GM23248 (cell line): ENCODE measurements around the gene R3HDM2.

Source experiments
- EZH2 ChIP-seq: fragments of 200-600 bp; sonication (generic); IDR thresholded peaks from 2 replicates; pipeline ENCODE4 v1.6.1; 2018; ENCODE audit warnings: antibody characterized with exemption, mild to moderate bottlenecking; ENCODE audit not compliant: insufficient read depth, poor library complexity, severe bottlenecking
- EZH2phosphoT487 ChIP-seq: fragments of 200-600 bp; sonication (generic); IDR thresholded peaks from 2 replicates; pipeline ENCODE4 v1.6.1; 2018; ENCODE audit warnings: antibody characterized with exemption, moderate library complexity, mild to moderate bottlenecking, low read depth; ENCODE audit not compliant: insufficient read depth

DNA sequence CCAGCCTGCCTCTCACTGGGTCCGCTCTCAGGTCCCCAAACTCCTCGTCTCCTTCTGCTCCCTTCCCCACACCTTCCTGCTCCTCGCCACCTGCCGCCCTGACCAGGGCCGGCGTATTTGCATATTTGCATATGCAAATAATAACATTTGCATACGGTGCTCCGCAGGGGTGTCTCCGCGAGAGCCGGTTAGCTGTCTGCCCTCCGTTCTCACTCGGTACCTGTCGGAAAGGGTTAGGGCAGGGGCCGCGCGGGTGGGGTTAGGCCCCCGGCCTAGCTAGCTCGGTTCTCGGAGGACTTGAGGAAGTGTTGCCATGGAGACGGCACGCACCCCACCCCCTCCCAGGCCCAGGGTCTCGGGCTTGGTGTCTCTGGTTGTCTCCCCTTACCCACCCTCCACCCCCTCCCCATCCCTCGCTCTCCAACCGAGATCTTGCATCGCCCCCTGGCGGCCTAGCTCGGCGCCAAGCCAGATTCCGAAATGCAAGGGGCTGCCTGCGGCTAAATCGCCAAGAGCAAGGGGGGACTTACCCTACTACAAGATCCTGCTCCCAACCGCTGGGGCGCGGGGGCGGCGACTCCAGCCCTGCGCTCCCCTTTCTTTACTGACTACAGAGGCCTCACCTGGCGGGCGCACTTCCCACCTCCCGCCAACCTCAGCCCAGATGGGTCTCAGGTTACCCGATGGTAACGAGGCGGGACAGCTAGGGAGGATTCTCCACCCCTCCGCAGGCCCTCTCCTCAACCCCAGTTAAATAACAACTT is 188.0 kb downstream of the R3HDM2 start:
- TF ChIP-seq EZH2 (no peak), EZH2phosphoT487 (no peak)
